K562 treated with DMSO at 1 percent for 48 hours (cell line): ENCODE results near the gene APEH. TPM values are rescaled to one million over a fixed set of nuclear protein-coding genes. Genes with fewer than 3 reads are reported as not detected.

Experiments
- total RNA-seq: library from RNA; unstranded; fragments of 300-600 nt; gene quantifications from 2 replicates; pipeline ENCODE4 v1.2.3, GENCODE V29; 2022; ENCODE audit warnings: low replicate concordance; ENCODE audit errors: extremely low read depth

APEH gene
- not detected in 2 replicates for total RNA-seq

DNA sequence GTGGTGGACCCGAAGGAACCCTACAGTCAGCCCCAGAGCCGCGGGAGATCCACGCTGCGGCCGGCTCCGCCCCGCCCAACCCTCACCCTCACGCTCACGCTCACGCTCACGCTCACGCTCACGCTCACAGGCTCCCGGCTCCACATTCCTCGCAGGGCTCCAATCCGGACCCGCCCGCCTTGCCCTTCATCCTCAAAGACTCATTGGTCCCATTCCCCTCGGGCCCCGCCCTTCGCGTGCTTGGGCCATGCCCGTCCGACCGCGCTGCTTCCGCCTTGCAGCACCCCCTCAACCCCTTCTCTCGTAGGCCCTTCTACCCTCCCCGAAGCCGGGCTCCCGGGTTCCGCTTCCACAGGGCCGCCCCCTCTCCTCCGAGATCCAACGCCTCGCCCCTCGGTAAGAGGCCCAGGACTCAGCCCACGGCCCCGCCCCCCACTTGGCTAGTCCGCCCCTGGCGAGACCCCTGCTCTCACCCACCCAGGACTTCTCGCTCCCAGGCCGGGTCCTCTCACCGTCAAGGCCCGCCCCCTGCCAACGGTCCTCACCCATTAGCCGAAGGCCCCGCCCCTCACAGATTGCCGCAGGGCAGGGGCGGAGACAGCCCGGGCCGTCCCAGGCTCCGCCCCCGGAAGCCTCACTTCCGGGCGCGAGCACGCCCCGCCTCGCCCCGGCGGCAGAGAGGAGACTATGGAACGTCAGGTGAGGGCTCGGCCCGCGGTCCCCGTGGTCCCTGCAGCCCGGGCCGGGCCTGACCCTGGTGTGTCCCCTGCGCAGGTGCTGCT, at the start of gene APEH:
TSS of gene APEH (plus strand) at position 637 of the 782 bp plus-strand sequence. CDS start at position 688, 51 bp downstream.

GRCh38 chr3:49689046-49689907, 15.1 kb downstream of the APEH start, which contains the start of the genes MST1 and RNF123:
MST1 (minus strand) TSS chr3:49689474; CDS start chr3:49688691, 783 bp downstream.
RNF123 (plus strand) TSS chr3:49689557; CDS start chr3:49691166, 1,609 bp downstream.

GRCh38 chr3:49719214-49719884, 45.2 kb downstream of the APEH start, which contains the start of gene AMIGO3:
AMIGO3 (minus strand) TSS chr3:49719684; CDS start chr3:49719465, 219 bp downstream.

DNA sequence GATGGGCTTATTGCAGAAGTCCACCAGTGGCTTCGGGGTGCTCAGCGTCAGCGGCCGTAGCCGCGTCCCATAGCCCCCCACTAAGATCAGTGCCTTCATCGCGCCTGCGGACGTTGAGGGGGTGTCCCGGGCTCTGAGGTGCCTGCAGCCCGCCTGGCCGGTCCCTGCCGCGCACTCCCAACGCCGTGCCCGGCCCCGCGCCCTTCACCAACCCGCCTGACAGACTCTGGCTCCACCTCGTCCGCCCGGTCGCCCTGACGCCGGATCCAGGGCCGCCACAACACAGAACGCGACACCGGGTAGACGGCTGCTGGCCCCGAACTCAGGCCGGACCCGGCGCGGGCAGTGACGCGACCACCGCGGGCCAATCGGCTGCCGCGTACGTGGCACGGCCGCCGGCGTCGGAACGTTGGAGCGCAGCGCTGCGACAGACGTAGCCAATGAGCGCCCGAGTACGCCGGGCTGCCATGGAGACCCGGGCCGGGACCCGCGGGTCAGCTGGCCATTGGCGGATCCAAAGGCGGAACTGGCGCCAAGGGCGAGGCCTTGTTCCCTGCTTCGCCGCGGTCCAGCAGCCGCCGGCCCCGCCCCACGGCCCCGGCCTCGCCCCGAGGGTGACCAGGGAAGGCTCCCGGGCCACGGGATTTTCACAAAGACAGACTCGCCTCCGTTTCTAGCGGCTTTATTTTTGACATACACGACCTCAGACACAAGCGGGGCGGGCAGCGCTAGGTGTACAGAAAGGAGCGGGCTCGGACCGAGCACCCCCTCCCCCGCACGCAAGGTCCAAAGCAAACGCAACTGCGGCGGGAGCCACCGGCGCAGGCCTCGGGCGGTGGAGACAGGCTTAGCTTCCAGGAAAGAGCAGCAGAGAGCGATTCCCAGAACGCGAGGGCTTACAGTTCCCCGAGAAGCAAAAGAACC, 49.7 kb downstream of the APEH start, which contains the start of gene GMPPB:
TSS of gene GMPPB (minus strand) at position 324 of the 924 bp plus-strand sequence. CDS start at position 99, 225 bp downstream.

Other genes starting within 250 kb of the APEH start
- not detected in 2 replicates for gene NICN1, start 245.0 kb upstream of the APEH start, total RNA-seq
- not detected in 2 replicates for gene DAG1, start 204.1 kb upstream of the APEH start, total RNA-seq
- gene BSN, start 119.9 kb upstream of the APEH start, total RNA-seq = not detected in 2 replicates
- gene MST1, start 15.1 kb downstream of the APEH start, total RNA-seq = not detected in 2 replicates
- gene RNF123, start 15.2 kb downstream of the APEH start, total RNA-seq = not detected in 2 replicates
- gene AMIGO3, start 45.3 kb downstream of the APEH start, total RNA-seq = not detected in 2 replicates
- gene GMPPB, start 49.6 kb downstream of the APEH start, total RNA-seq = not detected in 2 replicates
- gene IP6K1, start 112.2 kb downstream of the APEH start, total RNA-seq = not detected in 2 replicates
- gene CDHR4, start 125.5 kb downstream of the APEH start, total RNA-seq = not detected in 2 replicates
- gene INKA1, start 128.9 kb downstream of the APEH start, total RNA-seq = not detected in 2 replicates
- gene UBA7, start 139.6 kb downstream of the APEH start, total RNA-seq = not detected in 2 replicates
- not detected in 2 replicates for gene TRAIP, start 182.2 kb downstream of the APEH start, total RNA-seq
- gene CAMKV, start 195.6 kb downstream of the APEH start, total RNA-seq = not detected in 2 replicates
- not detected in 2 replicates for gene MST1R, start 229.5 kb downstream of the APEH start, total RNA-seq